GM19324 (cell line): Measurements from ENCODE around the gene ZBTB42.

ENCODE experiments used
- ATAC-seq: cut with Tn5 transposase; IDR thresholded peaks from one replicate; pipeline ENCODE4 v1.9.1; 2021; ENCODE audit warnings: mild to moderate bottlenecking, moderate library complexity; ENCODE audit not compliant: unreplicated experiment, low FRiP score

Gene ZBTB42

GRCh38 chr14:104800771-104801519 is at the start of gene ZBTB42:
ZBTB42 (plus strand) TSS chr14:104801101; CDS start chr14:104801198, 97 bp downstream.
- ATAC-seq = peak; percentile 47

- no peak for ATAC-seq
Observed at GRCh38 chr14:104751539-104752422, 49.1 kb upstream of the ZBTB42 start.

GRCh38 chr14:104752423-104752734 is 48.5 kb upstream of the ZBTB42 start:
- ATAC-seq = peak; percentile 0

GRCh38 chr14:104752735-104753527 is 48.0 kb upstream of the ZBTB42 start, which contains the start of gene SIVA1:
SIVA1 (plus strand) TSS chr14:104753147; CDS start chr14:104753202, 55 bp downstream.
- peak; percentile 88 for ATAC-seq

GRCh38 chr14:104753528-104754212 is 47.2 kb upstream of the ZBTB42 start:
- ATAC-seq = no peak

- ATAC-seq = no peak
Observed at GRCh38 chr14:104754213-104754851, 46.6 kb upstream of the ZBTB42 start.

GRCh38 chr14:104755621-104756020 is 45.3 kb upstream of the ZBTB42 start:
- no peak for ATAC-seq

- no peak for ATAC-seq
Observed at GRCh38 chr14:104756477-104757237, 44.2 kb upstream of the ZBTB42 start.

GRCh38 chr14:104757238-104757585 is 43.7 kb upstream of the ZBTB42 start:
- ATAC-seq = no peak

GRCh38 chr14:104757681-104758392 is 43.1 kb upstream of the ZBTB42 start:
- no peak for ATAC-seq

- no peak for ATAC-seq
Observed at GRCh38 chr14:104758981-104759969, 41.6 kb upstream of the ZBTB42 start.

- no peak for ATAC-seq
Observed at GRCh38 chr14:104765517-104765916, 35.4 kb upstream of the ZBTB42 start.

GRCh38 chr14:104766256-104766862 is 34.5 kb upstream of the ZBTB42 start:
- no peak for ATAC-seq

- no peak for ATAC-seq
Observed at GRCh38 chr14:104766863-104767633, 33.9 kb upstream of the ZBTB42 start.

- no peak for ATAC-seq
Observed at GRCh38 chr14:104767634-104767918, 33.3 kb upstream of the ZBTB42 start.
